Heart right ventricle (tissue), 16 donors: ENCODE results near the gene RASGEF1C. TPM values are rescaled to one million over a fixed set of nuclear protein-coding genes. Genes with fewer than 3 reads are reported as not detected.

ENCODE experiments used
- ATAC-seq, 8 donors: fragments of 200-7000 bp; cut with Tn5 transposase; one replicate each; pipeline ENCODE4 v1.9.1; 2020; ENCODE audit warnings: mild to moderate bottlenecking in 8 of 8, moderate library complexity in 8 of 8, moderate number of reproducible peaks in 1 of 8
- DNase-seq, 2 donors: peaks; one replicate each; pipeline ENCODE4 v3.0.0-alpha.2; 2020
- H3K27ac ChIP-seq, 10 donors: fragments of 200-600 bp; sonication (generic) in 2 of 10; one replicate each; pipeline versions ENCODE4 v1.5.0 to v1.8.0; 2020 to 2022; ENCODE audit warnings: mild to moderate bottlenecking in 3 of 10
- H3K27me3 ChIP-seq, 7 donors: fragments of 200-600 bp; one replicate each; pipeline ENCODE4 v1.8.0; 2021 to 2022; ENCODE audit warnings: mild to moderate bottlenecking in 2 of 7
- H3K36me3 ChIP-seq, 9 donors: fragments of 200-600 bp; sonication (generic) in 1 of 9; one replicate each; pipeline versions ENCODE4 v1.5.0 to v1.8.0; 2020 to 2022; ENCODE audit warnings: mild to moderate bottlenecking in 2 of 9
- H3K4me1 ChIP-seq, 9 donors: fragments of 200-600 bp; sonication (generic) in 1 of 9; one replicate each; pipeline versions ENCODE4 v1.5.0 to v1.8.0; 2020 to 2022; ENCODE audit warnings: mild to moderate bottlenecking in 4 of 9
- H3K4me3 ChIP-seq, 10 donors: fragments of 200-600 bp; sonication (generic) in 2 of 10; one replicate each; pipeline versions ENCODE4 v1.5.0 to v1.8.0; 2020 to 2022; ENCODE audit warnings: mild to moderate bottlenecking in 7 of 10, moderate library complexity in 2 of 10
- H3K9me3 ChIP-seq, 11 donors: fragments of 200-600 bp in 10 of 11; sonication (generic) in 2 of 11; one replicate each; pipeline versions ENCODE4 v1.5.0 to v1.8.0; 2013 to 2022; ENCODE audit warnings: mild to moderate bottlenecking in 2 of 11, control low read depth in 1 of 11, moderate library complexity in 1 of 11
- WGBS, 2 donors: extraction: QIAGEN DNeasy Blood & Tissue Kit; methylation state at CpG; one replicate each; pipeline ENCODE4 v1.1.7; 2013; ENCODE audit warnings: inconsistent platforms in 1 of 2; 5-methylcytosine and 5-hydroxymethylcytosine counted together
- intact Hi-C, 10 donors: fragments of 100-400 bp; cut with DNase I; formaldehyde crosslinking; loops; one replicate each; pipeline versions ENCODE4 v1.11.1 to v1.14.2; 2022
- polyA plus RNA-seq, 2 donors: library from polyadenylated mRNA; stranded (reverse); fragments of 200-250 nt; gene quantifications; one replicate each; pipeline ENCODE4 v1.2.3, GENCODE V29; 2013
- total RNA-seq, 10 donors: library from RNA; stranded (reverse); fragmentation: NEBNext Ultra II Directional in 3 of 10; extraction: Animal tissue kit (Norgen Biotek cat#: 25700) in 3 of 10; gene quantifications; one replicate each; pipeline versions ENCODE4 v1.2.1 to v1.2.4, GENCODE V29; 2021 to 2023
- TF ChIP-seq, protein P1 (sequence below), 9 donors: fragments of 200-600 bp; sonication (generic) in 2 of 9; IDR thresholded peaks; one replicate each; pipeline versions ENCODE4 v1.5.0 to v1.8.0; 2021 to 2022; ENCODE audit warnings: antibody characterized with exemption in 9 of 9, mild to moderate bottlenecking in 5 of 9, moderate library complexity in 1 of 9
- donor health status: Arrhythmogenic right ventricular cardiomyopathy.
- donor health status: ischemic (EF 13 %, LVEDD 7.1; RV severe dilation, severe dysfunction).
- donor health status: healthy with polysubstance abuse.
- donor health status: DM: no; HTN: yes; CAD: no.
- donor health status: DM: no; HTN: no; CAD: no.
- donor health status: ischemic (EF 25% LVEDD 6.9; RV normal size, moderate dysfunction).
- donor health status: ischemic (EF 25% LVEDD 5.7; RV mildly dilated, moderate dysfunction).
- donor health status: healthy.
- donor health status: DM: yes; HTN: yes; CAD: no.
- donor health status: Ischemic cardiomyopathy.
- donor health status: ischemic (EF 35%, LVEDD 5.7; RV mildly dilated, moderate dysfunction).
- donor health status: nonischemic (EF 11% LVEDD 7.7; RV severe dilation, severe dysfunction).
- donor health status: DM: yes; HTN: yes; CAD: no.
- donor health status: PGD.
- donor health status: ischemic (EF 29% LVEDD 5.4; RV normal size, mild dysfunction).
- donor health status: nonischemic (EF 23%, LVEDD 6.1; RV moderate dilation, normal function).

Gene RASGEF1C
- total and polyA plus RNA-seq, 12 donors: 0.17 to 0.59 (median 0.26) TPM; not detected in 6

- H3K36me3 ChIP-seq: no peaks in the 10 kb centered on the region
- no peak for DNase-seq
- no peaks in the 10 kb centered on the region for H3K9me3 ChIP-seq
- ATAC-seq: no peak
- intact Hi-C loops: loop anchor here in 2 of 10 donors (10.0 kb wide), 1 partner anchor 95 kb away; no protein-coding TSS in a partner anchor
- no peak overlapping the region for H3K27ac ChIP-seq
- WGBS, 2 donors: 78 to 79% methylated on average over 14 of the region's 14 CpGs
- peaks cover 0 to 48% (median 18%) of the 10 kb centered on the region in 7 donors for H3K27me3 ChIP-seq
- no peak overlapping the region for H3K4me3 ChIP-seq
- TF ChIP-seq, protein P1, sequence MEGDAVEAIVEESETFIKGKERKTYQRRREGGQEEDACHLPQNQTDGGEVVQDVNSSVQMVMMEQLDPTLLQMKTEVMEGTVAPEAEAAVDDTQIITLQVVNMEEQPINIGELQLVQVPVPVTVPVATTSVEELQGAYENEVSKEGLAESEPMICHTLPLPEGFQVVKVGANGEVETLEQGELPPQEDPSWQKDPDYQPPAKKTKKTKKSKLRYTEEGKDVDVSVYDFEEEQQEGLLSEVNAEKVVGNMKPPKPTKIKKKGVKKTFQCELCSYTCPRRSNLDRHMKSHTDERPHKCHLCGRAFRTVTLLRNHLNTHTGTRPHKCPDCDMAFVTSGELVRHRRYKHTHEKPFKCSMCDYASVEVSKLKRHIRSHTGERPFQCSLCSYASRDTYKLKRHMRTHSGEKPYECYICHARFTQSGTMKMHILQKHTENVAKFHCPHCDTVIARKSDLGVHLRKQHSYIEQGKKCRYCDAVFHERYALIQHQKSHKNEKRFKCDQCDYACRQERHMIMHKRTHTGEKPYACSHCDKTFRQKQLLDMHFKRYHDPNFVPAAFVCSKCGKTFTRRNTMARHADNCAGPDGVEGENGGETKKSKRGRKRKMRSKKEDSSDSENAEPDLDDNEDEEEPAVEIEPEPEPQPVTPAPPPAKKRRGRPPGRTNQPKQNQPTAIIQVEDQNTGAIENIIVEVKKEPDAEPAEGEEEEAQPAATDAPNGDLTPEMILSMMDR (IDR thresholded peaks at IDR 0.05): no peak
- H3K4me1 ChIP-seq: peaks cover 0 to 3% (median 0%) of the 10 kb centered on the region in 9 donors
Observed at GRCh38 chr5:180079702-180080466, 129.1 kb downstream of the RASGEF1C start.

GRCh38 chr5:180078348-180078747 is 130.7 kb downstream of the RASGEF1C start:
- intact Hi-C loops: loop anchor here in 1 of 10 donors (10.0 kb wide), 1 partner anchor 94 kb away; no protein-coding TSS in a partner anchor
- Histone ChIP-seq H3K4me3 (no peak overlapping the region), H3K4me1 (no peaks in the 10 kb centered on the region), H3K27ac (no peak overlapping the region), H3K27me3 (peaks cover 0 to 34% (median 18%) of the 10 kb centered on the region in 7 donors), H3K9me3 (no peaks in the 10 kb centered on the region), H3K36me3 (no peaks in the 10 kb centered on the region)
- WGBS, 2 donors: 86 to 87% methylated on average over 9 of the region's 9 CpGs
- TF ChIP-seq, protein P1 (IDR thresholded peaks at IDR 0.05): no peak
- DNase-seq (no peak), ATAC-seq (no peak)

GRCh38 chr5:180077594-180078284 is 131.3 kb downstream of the RASGEF1C start:
- Histone ChIP-seq H3K36me3 (no peaks in the 10 kb centered on the region), H3K4me1 (no peaks in the 10 kb centered on the region), H3K27ac (no peak overlapping the region), H3K27me3 (peaks cover 0 to 29% (median 18%) of the 10 kb centered on the region in 7 donors), H3K9me3 (peaks cover 0 to under 1% (median 0%) of the 10 kb centered on the region in 11 donors), H3K4me3 (no peak overlapping the region)
- TF ChIP-seq, protein P1 (IDR thresholded peaks at IDR 0.05): no peak
- ATAC-seq (no peak), DNase-seq (no peak)
- intact Hi-C loops: loop anchor here in 1 of 10 donors (10.0 kb wide), 1 partner anchor 93 kb away; no protein-coding TSS in a partner anchor
- 89 to 90% methylated on average over 9 of the region's 9 CpGs for WGBS, 2 donors

DNA sequence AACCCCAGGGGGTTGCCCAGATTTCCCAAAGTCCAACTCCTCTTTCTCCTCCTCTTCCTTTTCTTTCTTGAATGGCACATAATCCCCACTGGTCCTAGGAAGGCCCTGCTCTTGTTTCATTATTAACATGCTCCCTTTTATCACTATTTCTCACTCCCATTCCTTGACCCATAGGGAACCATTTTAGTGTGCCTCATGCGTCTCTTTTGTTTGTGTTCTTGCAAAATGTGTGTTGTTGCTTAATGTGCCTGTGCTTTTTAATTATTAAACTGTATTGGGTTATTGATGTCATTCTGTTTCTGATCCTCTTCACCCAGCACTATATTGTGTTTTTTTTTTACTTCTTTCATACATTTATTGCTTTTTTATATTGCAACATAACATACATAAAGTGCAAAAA is 133.3 kb downstream of the RASGEF1C start:
- Histone ChIP-seq H3K27ac (no peak overlapping the region), H3K4me3 (no peak overlapping the region), H3K9me3 (peaks cover 0 to 6% (median 0%) of the 10 kb centered on the region in 11 donors), H3K36me3 (no peaks in the 10 kb centered on the region), H3K4me1 (peaks cover 0 to 7% (median under 1%) of the 10 kb centered on the region in 9 donors), H3K27me3 (peaks cover 0 to 15% (median 10%) of the 10 kb centered on the region in 7 donors)
- ATAC-seq: no peak
- intact Hi-C loops: loop anchor here in 1 of 10 donors (10.0 kb wide), 1 partner anchor 91 kb away; no protein-coding TSS in a partner anchor
- TF ChIP-seq, protein P1 (IDR thresholded peaks at IDR 0.05): no peak
- no peak for DNase-seq
- 85 to 86% methylated on average over 1 of the region's 1 CpG for WGBS, 2 donors
